ENCODE measurements around the gene FUT7.

FUT7 gene

DNA sequence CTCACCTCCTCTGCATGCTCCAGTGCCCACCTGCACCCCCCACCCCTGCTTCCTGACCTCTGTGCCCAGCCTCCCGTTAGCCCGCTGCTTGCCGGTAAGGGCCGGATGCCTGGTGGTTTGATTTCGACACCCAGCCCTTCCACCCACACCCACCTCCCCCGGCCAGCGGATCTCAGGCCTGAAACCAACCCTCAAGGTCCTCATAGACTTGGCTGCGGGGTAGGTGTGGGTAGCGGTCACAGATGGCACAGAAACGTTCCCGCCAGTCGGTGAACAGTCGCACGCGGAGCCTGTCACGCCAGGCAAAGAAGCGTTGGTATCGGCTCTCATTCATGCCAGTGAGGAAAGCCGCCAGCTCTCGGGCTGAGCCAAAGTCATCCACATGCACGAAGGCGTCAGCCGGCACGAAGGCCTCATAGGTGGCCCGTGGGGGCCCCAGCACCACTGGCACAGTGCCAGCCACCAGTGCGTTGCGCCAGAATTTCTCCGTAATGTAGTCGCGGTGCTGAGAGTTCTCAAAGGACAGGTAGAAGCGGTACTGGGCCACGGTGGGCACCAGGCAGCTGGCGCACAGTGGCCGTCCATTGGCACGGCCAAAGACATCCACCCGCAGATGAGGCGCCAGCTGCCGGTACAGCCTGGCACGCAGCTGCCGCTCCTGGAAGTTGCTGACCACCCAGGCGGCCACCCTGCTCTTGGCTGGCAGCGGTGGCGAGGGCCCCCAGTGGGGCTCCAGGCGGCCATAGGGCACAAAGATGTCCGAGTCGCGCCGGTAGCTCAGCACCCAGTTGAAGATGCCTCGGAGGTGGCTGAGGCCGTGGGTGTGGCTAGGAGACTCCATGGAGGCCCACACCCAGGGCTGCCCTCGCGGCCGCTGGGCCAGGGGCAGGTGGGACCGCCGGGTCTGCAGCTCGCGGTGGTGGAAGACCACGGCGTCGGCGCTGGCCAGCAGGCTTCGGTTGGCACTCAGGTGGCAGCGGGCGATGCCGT lies 1.1 kb downstream of the FUT7 start:
- DNase-seq, result no peak

DNA sequence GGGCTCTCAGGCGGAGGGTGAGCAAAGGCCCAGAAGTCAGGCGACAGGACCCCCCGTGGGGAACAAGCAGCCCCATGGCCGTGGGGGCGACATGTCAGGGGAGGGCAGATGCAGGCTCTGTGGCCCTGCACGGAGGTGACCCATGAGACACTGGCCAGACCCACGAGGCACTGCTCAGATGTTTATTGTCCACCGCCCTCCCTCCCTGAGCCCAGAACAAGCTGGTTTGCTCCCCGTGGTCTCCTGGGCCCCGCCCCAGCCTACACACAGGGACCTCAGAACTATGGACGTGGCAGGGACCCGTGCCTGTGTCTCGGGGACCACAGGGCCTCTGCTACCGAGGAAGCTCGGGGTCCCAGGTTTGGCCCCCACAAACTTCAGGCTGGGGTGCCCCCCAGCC lies 1.9 kb downstream of the FUT7 start:
- DNase-seq, result no peak

DNA sequence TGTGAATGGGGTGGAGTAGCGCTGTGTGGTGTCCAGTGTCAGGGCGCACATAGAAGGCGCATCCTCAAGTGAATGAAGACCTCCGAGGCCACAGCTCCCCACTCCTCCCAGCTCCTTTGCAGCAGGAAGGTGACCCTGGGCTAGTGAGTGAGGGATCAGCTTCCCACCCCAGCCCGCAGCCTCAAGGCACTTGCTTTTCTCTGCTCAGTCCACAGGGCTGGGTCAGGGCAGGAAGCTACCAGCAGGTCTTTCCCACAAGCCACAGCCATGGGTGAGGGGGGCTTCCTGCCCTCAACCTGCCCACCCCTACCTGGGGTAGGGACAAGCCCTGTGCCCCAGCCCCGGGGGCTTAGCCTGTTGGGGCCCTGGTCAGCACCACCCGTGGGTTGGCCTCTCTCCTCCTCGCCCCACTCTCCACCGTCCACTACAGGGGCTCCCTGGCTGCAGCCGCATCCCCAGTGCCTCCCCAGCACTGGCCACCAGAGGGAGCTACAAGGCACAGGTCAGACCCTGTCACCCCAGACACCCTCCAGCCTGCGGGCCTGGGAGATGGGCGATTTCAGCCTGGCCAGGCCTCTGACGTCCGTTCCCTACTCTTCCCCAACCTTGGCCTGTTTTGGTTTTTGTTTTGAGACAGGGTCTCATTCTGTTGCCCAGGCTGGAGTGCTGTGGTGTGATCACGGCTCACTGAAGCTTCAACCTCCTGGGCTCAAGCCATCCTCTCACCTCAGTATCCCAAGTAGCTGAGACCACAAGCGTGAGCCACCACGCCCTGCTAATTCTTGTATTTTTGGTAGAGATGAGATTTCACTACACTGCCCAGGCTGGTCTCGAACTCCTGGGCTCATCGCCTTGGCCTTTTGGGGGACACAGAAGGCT lies 2.6 kb downstream of the FUT7 start:
- no peak for DNase-seq

DNA sequence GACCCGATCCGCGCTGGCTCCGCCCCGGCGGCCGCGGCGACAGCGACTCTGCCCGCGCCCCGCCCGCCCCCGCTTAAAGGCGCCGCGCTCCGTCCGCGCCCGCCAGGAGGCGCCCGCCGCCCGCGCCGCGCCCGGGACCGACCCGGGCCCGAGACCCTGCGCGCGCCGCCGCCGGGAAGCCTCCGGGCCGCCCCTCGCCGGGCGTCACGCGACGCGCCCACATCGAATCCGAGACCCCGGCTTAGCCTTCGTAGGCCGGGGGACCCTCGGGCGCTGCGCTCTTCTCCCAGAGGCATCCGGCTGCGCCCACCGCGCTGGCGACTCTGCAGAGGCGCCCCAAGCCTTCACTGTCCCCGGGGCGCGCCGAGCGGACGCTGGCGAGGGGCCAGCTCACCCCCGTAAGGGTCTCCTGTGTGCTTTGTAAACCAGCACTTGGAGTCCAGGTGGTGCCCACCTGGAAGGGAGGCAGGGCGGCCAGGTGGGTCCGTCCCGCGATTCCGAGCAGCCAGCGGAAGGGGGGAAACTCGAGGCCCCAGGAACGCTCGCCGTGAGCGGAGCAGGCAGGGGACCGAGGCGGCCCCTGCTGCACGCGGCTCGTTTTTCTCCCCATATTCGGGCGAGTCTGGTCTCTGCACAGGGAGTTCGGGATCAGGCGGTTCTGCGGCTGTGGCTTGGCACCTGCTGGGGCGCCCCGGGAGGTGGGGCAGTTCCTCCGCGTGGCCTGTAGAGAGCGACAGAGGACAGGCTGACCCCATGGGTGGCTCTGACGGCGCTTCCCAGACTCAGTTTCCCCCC lies 3.4 kb downstream of the FUT7 start:
- DNase-seq, result peak; percentile 72

DNA sequence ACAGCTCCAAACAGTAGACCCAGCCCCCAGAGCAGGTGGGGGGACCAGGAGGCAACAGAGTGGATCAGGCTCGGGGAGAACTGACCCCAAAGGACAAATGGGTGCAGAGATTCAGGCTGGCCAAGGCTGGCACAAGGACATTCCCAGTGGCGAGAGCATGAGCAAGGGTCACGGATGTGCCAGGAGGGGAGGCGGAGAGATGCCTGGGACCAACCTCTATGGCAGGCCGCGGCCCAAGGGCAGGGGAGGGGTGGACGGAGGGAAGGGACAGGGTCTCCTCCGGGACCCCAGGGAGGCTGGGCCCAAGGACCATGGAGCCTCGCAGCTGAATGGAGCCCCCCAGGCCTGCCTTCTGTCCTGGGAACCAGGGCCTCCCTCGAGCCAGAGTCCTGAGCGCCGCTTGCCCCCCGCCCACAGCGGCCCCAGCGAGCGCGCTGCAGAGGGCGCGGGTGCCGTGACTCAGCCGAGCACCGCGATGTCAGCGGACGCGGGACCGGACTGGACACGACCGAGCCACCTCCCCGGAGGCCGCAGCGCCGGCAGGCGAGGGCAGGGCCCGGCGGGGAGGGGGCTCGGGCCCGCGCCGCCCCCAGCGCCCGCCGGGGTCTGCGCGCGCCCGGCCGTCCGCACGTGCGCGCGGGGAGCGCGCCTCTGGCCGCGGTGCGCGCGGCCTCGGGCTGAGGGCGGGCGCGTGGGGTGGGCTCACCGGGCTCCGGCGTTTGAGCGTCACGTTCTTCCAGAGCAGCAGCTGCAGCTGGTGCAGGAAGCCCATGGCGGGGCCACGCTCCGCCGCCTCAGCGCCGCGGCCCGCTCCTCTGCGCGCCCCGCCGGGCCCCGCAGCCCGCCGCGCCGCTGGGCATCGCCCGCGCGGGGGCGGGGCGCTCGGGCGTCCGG lies 4.3 kb downstream of the FUT7 start, which contains the start of gene ABCA2:
TSS of gene ABCA2 (minus strand) at position 869 of the 894 bp plus-strand sequence. CDS start at position 772, 97 bp downstream.
- DNase-seq, result no peak

DNA sequence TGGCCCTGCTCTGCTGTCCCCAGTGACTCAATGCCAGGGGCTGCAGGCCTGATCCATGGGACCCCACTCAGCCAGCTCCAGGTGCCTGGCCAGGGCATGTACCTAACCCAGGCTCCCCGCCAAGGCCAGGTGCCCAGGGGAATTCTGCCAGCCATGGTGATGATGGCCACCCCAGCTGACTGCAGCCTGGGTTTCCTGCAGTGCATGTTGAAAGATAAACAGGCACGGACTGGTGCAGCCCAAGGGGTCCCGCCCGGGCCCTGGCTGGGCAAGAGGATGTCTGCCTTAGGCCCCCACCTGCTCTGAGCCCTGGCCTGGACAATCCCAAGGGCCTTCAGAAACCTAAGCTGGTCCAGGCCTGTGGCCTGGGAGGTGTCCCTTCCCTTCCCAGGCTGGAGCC lies 5.1 kb downstream of the FUT7 start:
- peak; percentile 49 for DNase-seq

DNA sequence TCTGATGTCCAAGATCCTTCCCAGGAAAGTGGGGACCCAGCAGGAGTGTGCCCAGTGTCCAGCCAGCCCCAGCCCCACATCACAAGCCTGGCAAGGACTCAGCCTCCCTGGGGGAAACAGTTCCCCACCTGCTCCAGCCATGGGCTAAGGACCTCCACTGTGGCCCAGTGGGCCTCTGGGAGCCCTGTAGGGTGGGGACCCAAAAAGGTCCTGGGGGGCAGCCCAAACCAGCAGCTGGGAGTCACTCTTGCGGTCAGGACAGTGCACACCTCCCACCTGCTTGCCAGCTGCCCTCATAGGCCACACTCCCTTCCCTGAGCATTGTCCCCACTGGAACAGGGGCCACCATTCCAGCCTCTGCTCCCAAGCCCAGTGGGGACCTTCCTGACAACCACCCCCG lies 5.5 kb downstream of the FUT7 start:
- DNase-seq, result no peak

DNA sequence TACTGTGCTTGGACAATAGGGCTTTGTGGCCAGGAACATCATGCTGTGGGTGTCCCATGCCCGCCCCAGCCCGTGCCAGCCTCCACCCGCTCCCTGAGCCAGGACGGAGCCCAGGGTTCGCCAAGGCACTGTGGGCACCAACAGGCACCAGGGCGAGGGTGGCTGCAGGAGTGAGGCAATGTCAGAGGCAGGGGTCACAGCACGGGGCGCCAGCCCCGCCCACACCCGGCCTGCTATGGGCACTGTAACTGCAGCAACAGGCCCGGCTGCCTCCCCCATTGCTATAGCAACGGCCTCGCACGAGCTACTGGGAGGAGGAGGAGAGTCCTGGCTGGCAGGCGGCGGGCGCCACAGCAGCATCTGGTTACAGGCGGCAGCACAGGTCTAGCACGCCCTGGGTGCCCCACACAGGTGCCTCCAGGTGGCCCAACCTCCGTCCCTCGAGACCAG lies 6.3 kb downstream of the FUT7 start:
- peak; percentile 94 for DNase-seq

DNA sequence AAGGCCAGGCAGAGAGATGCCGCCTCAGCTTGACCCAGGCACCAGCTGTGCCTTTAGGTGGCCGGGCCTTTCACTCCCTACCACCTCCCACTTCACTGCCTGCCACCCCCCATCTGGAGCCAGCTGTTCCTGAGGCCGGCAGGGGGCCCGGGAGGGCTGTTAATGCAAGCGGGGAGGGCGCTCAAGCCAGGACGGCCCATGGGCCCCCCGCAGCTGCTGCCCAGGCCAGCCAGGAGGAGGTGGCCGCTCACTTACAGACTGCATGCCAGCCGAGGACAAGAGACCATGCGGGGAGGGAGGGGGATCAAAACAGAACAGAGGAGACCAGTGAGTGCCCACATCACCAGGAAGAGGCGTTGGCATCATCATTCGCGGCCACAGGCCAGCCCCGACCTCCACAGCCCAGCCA lies 8.3 kb downstream of the FUT7 start:
- DNase-seq, result no peak

DNA sequence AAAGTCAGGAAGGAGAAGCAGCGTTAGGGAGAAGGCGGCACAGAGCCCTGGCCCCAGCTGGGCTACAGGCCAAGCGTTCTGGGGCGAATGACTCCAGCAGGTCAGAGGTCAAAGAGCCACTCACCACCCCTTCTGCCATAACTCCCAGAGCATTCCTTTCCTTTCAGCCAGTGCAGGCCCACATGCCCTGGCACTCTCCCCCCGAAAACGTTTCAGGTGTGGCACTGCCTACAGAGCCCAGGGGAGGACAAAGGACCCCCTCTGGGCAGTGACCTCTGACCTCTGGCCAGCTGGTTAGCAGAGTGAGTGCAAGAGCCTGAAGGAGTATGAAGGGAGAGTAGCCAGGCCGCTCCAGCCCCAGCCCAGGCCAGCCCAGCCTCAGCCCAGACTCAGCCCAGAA lies 8.7 kb downstream of the FUT7 start:
- DNase-seq, result no peak

DNA sequence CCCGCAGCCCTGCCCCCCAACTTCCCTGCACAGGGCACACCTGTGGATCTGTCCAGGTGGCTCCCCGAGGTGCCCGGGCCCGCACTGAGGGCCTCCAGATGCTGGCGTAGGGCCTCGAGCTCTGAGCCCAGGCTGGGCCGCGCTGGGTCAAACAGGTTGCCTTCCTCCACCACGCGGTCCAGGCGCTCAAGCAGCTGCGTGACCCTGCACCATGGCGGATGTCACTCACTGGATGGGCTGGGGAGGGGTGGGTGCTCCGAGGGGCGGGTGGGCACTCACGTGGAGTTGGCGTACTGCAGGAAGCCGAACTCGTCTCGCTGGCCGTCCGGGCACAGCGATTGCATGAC lies 9.3 kb downstream of the FUT7 start:
- no peak for DNase-seq

DNA sequence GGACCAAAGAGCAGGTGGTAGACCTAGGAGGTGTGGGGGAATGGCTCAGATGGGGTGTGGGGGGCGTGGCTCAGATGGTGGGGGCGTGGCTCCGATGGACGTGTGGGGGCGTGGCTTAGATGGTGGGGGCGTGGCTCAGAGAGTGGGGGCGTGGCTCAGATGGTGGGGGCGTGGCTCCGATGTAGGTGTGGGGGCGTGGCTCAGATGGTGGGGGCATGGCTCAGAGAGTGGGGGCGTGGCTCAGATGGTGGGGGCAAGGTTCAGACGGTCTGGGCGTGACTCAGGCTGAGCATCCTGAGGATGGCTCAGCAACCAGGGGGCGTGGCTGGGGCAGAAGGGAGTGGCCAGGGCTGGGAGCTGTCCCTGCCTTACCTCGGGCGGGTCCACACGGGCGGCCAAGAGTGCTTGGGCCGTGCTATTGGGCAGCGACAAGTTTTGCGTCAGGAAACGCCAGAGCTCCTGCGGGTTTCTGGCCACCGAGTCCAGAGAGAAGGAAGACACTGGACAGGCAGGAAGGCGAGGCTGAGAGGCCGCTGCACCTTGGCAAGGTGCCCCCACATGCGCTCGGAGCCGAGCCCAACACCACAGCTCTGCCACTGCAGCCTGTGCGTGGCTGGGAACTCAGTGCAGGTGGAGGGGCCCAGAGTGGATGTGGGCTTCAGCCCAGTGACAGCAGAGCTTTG lies 9.8 kb downstream of the FUT7 start:
- DNase-seq, result no peak

DNA sequence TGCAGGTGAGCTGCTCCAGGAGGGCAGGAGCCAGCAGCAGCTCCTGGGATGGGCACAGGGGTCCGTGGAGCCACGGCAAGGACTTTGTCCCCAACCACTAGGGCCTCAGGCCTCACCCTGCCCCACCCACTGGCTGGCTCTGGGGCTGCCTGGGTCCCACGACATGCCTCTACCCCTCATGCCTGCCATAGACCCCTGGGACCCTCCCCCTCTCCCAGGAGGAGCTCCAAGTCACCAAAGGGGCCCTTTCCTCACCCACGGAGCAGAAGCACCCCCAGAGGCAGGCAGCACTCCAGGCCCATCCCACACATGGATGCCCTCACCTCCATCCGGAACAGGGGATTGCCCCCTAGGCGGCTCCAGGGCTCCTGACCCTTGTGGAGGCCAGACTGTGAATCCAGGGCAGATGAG lies 10.3 kb downstream of the FUT7 start:
- no peak for DNase-seq

DNA sequence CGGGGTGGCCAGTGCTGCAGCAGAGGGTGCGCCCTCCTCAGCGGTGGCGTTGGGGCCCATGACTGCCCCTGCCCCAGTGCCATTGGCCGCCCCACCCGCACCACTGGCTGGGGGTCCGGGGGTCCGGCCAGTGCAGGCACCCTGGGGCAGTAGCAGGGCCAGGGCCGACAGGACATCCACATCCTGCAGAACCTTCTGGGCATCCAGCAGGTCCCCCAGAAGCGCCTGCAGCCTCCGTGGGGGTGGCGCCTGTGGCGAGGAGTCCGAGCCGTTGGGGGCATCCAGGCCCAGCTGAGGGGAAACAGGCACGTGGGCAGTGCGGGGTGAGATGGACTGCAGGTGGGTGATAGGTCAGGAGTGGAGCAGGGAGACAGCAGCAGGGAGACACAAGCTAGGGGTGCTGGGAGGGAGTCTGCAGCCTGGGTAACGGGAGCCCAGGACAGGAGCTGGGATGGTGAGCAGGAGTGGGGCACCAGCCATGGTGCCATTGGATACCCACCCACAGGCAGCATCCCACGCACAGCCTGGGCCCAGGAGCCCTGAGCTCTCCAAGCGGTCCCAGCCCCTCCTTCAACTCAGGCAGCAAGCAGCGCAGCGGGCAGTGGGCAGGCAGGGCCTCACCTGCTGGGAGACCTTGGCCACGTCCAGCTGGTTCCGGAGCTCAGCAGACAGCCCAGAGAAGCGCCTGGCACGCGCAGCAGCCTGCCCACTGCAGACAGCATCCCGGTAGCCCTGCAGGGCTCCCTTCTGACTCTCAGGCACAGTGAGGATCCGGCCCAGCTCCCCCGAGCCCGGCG lies 10.9 kb downstream of the FUT7 start:
- DNase-seq, result no peak

DNA sequence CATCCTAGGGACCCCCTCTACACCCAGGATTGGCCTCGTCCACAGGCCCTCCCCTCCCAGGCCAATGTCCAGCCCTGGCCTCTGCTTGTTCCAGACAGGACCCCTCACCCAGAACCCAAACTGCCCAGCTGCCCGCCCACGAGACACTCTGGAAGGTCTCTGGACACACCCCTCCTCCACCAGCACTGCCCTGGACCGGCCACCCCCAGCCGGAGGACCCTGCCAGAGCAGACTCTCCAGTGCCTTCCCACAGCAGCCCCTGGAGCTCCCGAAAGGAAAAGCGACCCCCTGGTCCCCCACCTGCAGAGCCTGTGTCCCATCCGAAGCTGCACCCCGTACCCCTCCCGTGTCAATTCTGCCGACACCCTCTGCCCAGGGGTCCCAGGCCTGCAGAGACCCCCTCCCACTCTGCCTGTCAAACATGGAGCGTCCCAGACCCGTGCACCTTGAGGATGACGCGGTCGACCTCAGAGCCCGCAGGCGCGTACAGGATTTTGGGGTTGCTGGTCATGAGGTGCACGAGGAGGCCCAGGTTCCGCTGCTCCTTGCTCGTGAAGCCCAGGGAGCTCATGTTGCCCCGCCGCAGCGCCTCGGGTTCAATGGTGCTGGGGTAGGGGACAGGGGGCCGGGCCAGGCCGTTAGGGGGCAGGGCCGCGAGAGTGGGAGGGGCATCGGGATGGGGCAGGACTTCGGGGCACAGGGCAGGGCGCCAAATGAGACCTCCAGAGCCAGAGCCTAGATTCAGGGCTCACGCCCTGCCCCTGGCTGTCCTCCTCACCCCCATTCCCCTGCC lies 11.8 kb downstream of the FUT7 start:
- no peak for DNase-seq

DNA sequence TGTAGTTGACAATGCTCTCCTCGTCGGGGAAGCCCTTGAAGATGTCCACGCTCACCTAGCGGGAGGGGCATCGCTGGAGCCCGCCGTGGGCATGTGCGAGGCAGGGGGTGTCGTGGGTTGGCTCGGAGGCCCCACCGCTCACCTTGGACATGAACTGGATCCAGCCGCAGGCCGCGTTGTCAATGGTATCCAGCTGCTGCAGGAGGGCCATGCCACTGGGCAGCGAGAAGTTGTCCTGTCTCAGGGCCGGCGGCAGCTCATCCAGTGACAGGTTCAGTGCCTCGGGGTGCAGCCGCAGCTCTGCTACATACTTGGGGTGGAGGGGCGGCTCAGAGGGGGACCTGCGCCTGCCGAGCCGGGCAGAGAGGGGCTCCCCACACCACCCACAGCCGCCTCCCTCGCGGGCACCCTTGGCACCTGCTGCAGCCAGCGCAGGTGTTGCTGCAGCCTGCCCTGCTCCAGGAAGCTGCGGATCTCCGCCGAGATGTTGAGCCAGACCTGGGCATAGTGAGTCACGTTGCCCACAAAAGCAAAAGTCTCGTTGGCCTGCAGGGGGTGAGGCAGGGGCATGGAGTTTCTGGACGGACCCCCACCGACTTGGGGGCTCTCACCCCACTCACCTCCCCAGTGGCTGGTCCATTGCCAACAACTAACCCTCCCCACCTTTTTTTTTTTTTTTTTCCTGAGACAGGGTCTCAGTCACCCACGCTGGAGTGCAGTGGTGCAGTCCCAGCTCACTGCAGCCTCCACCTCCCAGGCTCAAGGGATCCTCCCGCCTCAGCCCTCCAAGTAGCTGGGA lies 12.9 kb downstream of the FUT7 start:
- no peak for DNase-seq

DNA sequence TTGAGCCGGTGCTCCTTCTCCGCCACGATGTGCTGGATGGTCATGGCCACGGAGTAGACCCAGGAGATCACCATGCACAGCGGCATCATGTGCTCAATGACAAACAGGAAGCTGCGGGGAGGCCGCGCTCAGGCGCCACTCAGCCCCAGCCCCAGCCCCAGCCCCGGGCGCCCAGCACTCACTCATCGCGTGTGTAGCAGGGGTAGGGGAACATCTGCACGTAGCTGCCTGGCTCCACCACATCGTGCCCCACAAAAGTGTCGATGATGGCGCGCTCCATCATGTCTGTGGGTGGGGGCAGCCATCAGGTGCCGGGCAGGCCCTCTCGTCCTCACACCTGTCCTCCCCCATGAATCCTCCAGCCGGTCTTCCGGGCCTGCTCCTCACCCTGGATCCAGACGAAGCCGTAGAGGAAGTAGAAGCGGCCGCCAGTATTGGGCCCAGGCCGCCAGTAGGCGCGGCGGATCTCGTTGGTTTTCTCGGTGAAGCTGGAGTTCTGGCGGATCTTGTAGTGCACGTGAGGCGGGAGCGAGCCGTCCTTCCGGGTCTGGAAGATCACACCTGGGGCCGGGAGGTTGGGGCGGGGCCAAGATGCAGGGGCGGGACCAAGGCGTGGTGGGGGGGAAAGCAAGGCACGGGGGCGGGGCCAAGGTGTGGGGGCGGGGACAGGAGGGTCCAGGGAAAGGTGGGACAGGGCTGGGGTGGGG lies 13.9 kb downstream of the FUT7 start:
- DNase-seq, result no peak

DNA sequence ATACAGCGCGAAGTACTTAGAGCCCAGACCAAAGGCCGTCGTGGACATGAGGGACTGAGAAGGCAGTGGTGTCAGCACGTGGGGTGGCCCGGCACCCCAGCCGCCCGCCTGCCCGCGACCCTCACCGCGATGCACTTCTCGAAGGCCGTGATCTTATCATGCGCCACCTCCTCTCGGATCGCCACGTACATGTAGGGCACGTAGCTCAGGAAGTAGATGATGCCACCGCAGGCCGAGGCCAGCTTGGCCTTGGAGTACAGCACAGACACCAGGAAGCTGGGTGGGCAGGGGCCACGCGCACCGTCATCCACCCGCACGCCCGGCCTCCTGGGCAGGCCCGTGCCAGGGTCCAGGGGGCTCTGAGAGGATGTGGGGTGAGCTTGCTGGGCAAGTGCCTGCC lies 14.8 kb downstream of the FUT7 start:
- DNase-seq, result no peak

Measured in NCI-H2107 (cell line).